Measurements from ENCODE around the gene MLLT10. TPM values are rescaled to one million over a fixed set of nuclear protein-coding genes. Genes with fewer than 3 reads are reported as not detected.

The MLLT10 gene
- total and polyA plus RNA-seq, 8 donors, result 39.9 to 55.2 (median 49.2) TPM

- Histone ChIP-seq H3K4me3 (no peak overlapping the region), H3K4me1 (no peaks in the 10 kb centered on the region), H3K36me3 (peaks cover 0 to 26% of the 10 kb centered on the region in 2 donors), H3K27me3 (no peaks in the 10 kb centered on the region), H3K9me3 (no peaks in the 10 kb centered on the region), H3K27ac (no peak overlapping the region)
- TF ChIP-seq CTCF (IDR thresholded peaks at IDR 0.05), result no peak
- intact Hi-C loops (cut with DNase I), result no loop called here
- no peak for ATAC-seq
- no peak for DNase-seq
Observed at GRCh38 chr10:21603721-21604120, 69.7 kb downstream of the MLLT10 start.

- Histone ChIP-seq H3K27me3 (no peaks in the 10 kb centered on the region), H3K4me1 (no peaks in the 10 kb centered on the region), H3K36me3 (peaks cover 0 to 25% of the 10 kb centered on the region in 2 donors), H3K9me3 (no peaks in the 10 kb centered on the region), H3K4me3 (no peak overlapping the region), H3K27ac (no peak overlapping the region)
- TF ChIP-seq CTCF (IDR thresholded peaks at IDR 0.05), result no peak
- DNase-seq (no peak), ATAC-seq (no peak)
- intact Hi-C loops (cut with DNase I), result no loop called here
Observed at GRCh38 chr10:21604651-21605050, 70.6 kb downstream of the MLLT10 start.

- DNase-seq (no peak), ATAC-seq (no peak)
- Histone ChIP-seq H3K9me3 (no peaks in the 10 kb centered on the region), H3K36me3 (peaks cover 0 to 28% of the 10 kb centered on the region in 2 donors), H3K27ac (no peak overlapping the region), H3K4me1 (no peaks in the 10 kb centered on the region), H3K27me3 (no peaks in the 10 kb centered on the region), H3K4me3 (no peak overlapping the region)
- no peak for TF ChIP-seq CTCF (IDR thresholded peaks at IDR 0.05)
- intact Hi-C loops (cut with DNase I), result no loop called here
Observed at GRCh38 chr10:21607907-21608306, 73.9 kb downstream of the MLLT10 start.

- Histone ChIP-seq H3K4me1 (peaks cover 0 to 9% of the 10 kb centered on the region in 2 donors), H3K36me3 (peaks cover 0 to 3% of the 10 kb centered on the region in 2 donors), H3K4me3 (no peak overlapping the region), H3K27ac (no peak overlapping the region), H3K27me3 (no peaks in the 10 kb centered on the region), H3K9me3 (no peaks in the 10 kb centered on the region)
- ATAC-seq (no peak), DNase-seq (no peak)
- intact Hi-C loops (cut with DNase I), result no loop called here
- TF ChIP-seq CTCF (IDR thresholded peaks at IDR 0.05), result no peak
Observed at GRCh38 chr10:21614000-21614399, 80.0 kb downstream of the MLLT10 start.

- no peak overlapping the region for H3K4me3 ChIP-seq
- ATAC-seq (no peak), DNase-seq (no peak)
- H3K27ac ChIP-seq, result no peak overlapping the region
- peaks cover 0 to 9% of the 10 kb centered on the region in 2 donors for H3K4me1 ChIP-seq
- no peaks in the 10 kb centered on the region for H3K27me3 ChIP-seq
- intact Hi-C loops (cut with DNase I), result no loop called here
- no peak for TF ChIP-seq CTCF (IDR thresholded peaks at IDR 0.05)
- peaks cover 0 to 14% of the 10 kb centered on the region in 2 donors for H3K36me3 ChIP-seq
- H3K9me3 ChIP-seq, result no peaks in the 10 kb centered on the region
Observed at GRCh38 chr10:21617267-21617666, 83.2 kb downstream of the MLLT10 start.
